Measurements from ENCODE around the gene NCAPH2.

DNA sequence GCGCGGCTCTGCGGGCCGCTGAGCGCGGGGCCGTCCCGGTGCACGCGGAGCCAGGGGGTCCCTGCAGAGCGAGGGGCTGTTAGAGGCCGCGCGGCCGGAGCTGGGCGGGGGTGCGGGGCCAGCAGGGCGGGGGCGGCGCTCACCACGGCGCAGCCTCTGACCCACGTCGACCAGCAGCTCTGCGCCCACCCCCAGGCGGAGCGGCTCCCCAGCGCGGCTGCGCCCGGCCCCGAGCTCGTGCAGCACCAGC lies 17.8 kb downstream of the NCAPH2 start:
- TF ChIP-seq POLR2A (IDR thresholded peaks at IDR 0.05; ENCODE audit: low read length) (no peak), GATA1 (IDR thresholded peaks at IDR 0.05; ENCODE audit: low read depth, low read length) (no peak)

All from erythroblast (primary cell).